Activated T-helper 1 cell treated with Interleukin-2 at 50 U/mL for 16 hours (primary cell): ENCODE results near the gene ZBED4.
"Not testable (repeated sequence)": the region's sequence is repeated elsewhere in the genome, so short reads cannot be mapped to it uniquely, and the experiment has no call there.

Experiments used
- DNase-seq: peaks from one replicate; pipeline ENCODE4 v3.0.0-alpha.2; 2020; ENCODE audit warnings: low read depth

The ZBED4 gene

GRCh38 chr22:49852898-49853894 is at the start of gene ZBED4:
ZBED4 (plus strand) TSS chr22:49853844; CDS start chr22:49883663, 29,819 bp downstream.
- DNase-seq = peak; percentile 99

- DNase-seq = no peak
Observed at GRCh38 chr22:49807129-49807528, 46.5 kb upstream of the ZBED4 start.

GRCh38 chr22:49807780-49808708 is 45.6 kb upstream of the ZBED4 start:
- DNase-seq = no peak

- DNase-seq = no peak
Observed at GRCh38 chr22:49810363-49811019, 43.2 kb upstream of the ZBED4 start.

GRCh38 chr22:49811020-49811791 is 42.4 kb upstream of the ZBED4 start:
- DNase-seq = no peak

GRCh38 chr22:49812838-49813237 is 40.8 kb upstream of the ZBED4 start:
- DNase-seq = no peak

- DNase-seq = no peak
Observed at GRCh38 chr22:49814164-49814686, 39.4 kb upstream of the ZBED4 start.

- DNase-seq = no peak
Observed at GRCh38 chr22:49814856-49815255, 38.8 kb upstream of the ZBED4 start.

GRCh38 chr22:49815641-49816091 is 38.0 kb upstream of the ZBED4 start:
- no peak for DNase-seq

- DNase-seq = no peak
Observed at GRCh38 chr22:49817359-49817758, 36.3 kb upstream of the ZBED4 start.

GRCh38 chr22:49820984-49821383 is 32.7 kb upstream of the ZBED4 start:
- DNase-seq = no peak

GRCh38 chr22:49821741-49822140 is 31.9 kb upstream of the ZBED4 start:
- DNase-seq = not testable (repeated sequence)

- DNase-seq = no peak
Observed at GRCh38 chr22:49823289-49824045, 30.2 kb upstream of the ZBED4 start.

- no peak for DNase-seq
Observed at GRCh38 chr22:49824185-49824925, 29.3 kb upstream of the ZBED4 start.

- DNase-seq = no peak
Observed at GRCh38 chr22:49824936-49825335, 28.7 kb upstream of the ZBED4 start.

- DNase-seq = no peak
Observed at GRCh38 chr22:49825436-49825835, 28.2 kb upstream of the ZBED4 start.

GRCh38 chr22:49825944-49826602 is 27.6 kb upstream of the ZBED4 start:
- DNase-seq = peak; percentile 34

- DNase-seq = peak; percentile 12
Observed at GRCh38 chr22:49826603-49827270, 26.9 kb upstream of the ZBED4 start.
